HEK293 (cell line): ENCODE data around the gene SH3GLB1.

ENCODE experiments used
- CTCF ChIA-PET: fragments of 350-600 bp; formaldehyde crosslinking; extraction: SDS; loops from one replicate; lab custom pipeline; 2021; ENCODE audit warnings: antibody characterized with exemption; lab: Yijun Ruan, JAX
- POLR2A ChIA-PET: fragments of 300-600 bp; formaldehyde crosslinking; extraction: SDS; loops from one replicate; lab custom pipeline; 2020; ENCODE audit warnings: antibody characterized with exemption, inconsistent platforms; lab: Yijun Ruan, JAX
- H3K27ac ChIP-seq: fragments of 200-500 bp; sonication (Bioruptor generic); 2 replicates; pipeline ENCODE4 v1.5.1; 2014; ENCODE audit warnings: low read depth, low read length, control low read depth, inconsistent platforms; ENCODE audit errors: extremely low read depth
- H3K36me3 ChIP-seq, 2 experiments: fragments of 200-500 bp in 1 of 2; sonication (Bioruptor generic) in 1 of 2; 1 replicate in 1 of 2; 2 replicates in 1 of 2; pipeline ENCODE4 v1.5.1; 2014 to 2017; ENCODE audit warnings: inconsistent platforms in 2 of 2, low read length in 2 of 2; ENCODE audit not compliant: control insufficient read depth in 2 of 2, insufficient read depth in 1 of 2
- H3K4me1 ChIP-seq: fragments of 200-500 bp; sonication (Bioruptor generic); 2 replicates; pipeline ENCODE4 v1.5.1; 2014; ENCODE audit warnings: mild to moderate bottlenecking, low read length, inconsistent platforms; ENCODE audit not compliant: control insufficient read depth, insufficient read depth
- H3K4me3 ChIP-seq: 2 replicates; pipeline ENCODE4 v1.5.1; 2011; ENCODE audit warnings: low read depth, mild to moderate bottlenecking, control low read depth, low read length, moderate library complexity
- H3K9me3 ChIP-seq: fragments of 200-500 bp; sonication (Bioruptor generic); 2 replicates; pipeline ENCODE4 v1.5.1; 2014; ENCODE audit warnings: low read depth, low read length, inconsistent platforms; ENCODE audit not compliant: control insufficient read depth, insufficient read depth
- ATF2 ChIP-seq: fragments of 450-650 bp; formaldehyde crosslinking; IDR thresholded peaks from 2 replicates; pipeline ENCODE4 v1.5.1; 2016; ENCODE audit warnings: missing biosample characterization, missing genetic modification characterization, low read depth
- BCL11B ChIP-seq: fragments of 450-650 bp; formaldehyde crosslinking; IDR thresholded peaks from 2 replicates; pipeline ENCODE4 v1.5.1; 2016; ENCODE audit warnings: low read depth, missing biosample characterization, missing genetic modification characterization
- ELK4 ChIP-seq: IDR thresholded peaks from 2 replicates; pipeline ENCODE4 v1.6.1; 2011; ENCODE audit warnings: mild to moderate bottlenecking, low read depth, low read length, borderline replicate concordance
- GLI4 ChIP-seq: fragments of 450-650 bp; formaldehyde crosslinking; IDR thresholded peaks from 2 replicates; pipeline ENCODE4 v1.5.1; 2016; ENCODE audit warnings: missing biosample characterization, missing genetic modification characterization
- PRDM6 ChIP-seq: fragments of 450-650 bp; formaldehyde crosslinking; IDR thresholded peaks from 2 replicates; pipeline ENCODE4 v1.5.1; 2017; ENCODE audit warnings: missing biosample characterization, missing genetic modification characterization
- SP2 ChIP-seq: fragments of 450-650 bp; formaldehyde crosslinking; IDR thresholded peaks from 2 replicates; pipeline ENCODE4 v1.5.1; 2016; ENCODE audit warnings: missing biosample characterization, missing genetic modification characterization
- YY2 ChIP-seq: fragments of 450-650 bp; formaldehyde crosslinking; IDR thresholded peaks from 2 replicates; pipeline ENCODE4 v1.5.1; 2016; ENCODE audit warnings: missing biosample characterization, missing genetic modification characterization
- ZBTB44 ChIP-seq: fragments of 450-650 bp; IDR thresholded peaks from 2 replicates; pipeline ENCODE4 v1.5.1; 2018; ENCODE audit warnings: missing biosample characterization, mild to moderate bottlenecking, missing genetic modification characterization
- ZNF121 ChIP-seq: fragments of 450-650 bp; formaldehyde crosslinking; IDR thresholded peaks from 2 replicates; pipeline ENCODE4 v1.5.1; 2016; ENCODE audit warnings: missing biosample characterization, missing genetic modification characterization
- ZNF146 ChIP-seq: fragments of 450-650 bp; formaldehyde crosslinking; IDR thresholded peaks from 2 replicates; pipeline ENCODE4 v1.5.1; 2016; ENCODE audit warnings: missing biosample characterization, missing genetic modification characterization
- ZNF266 ChIP-seq: fragments of 450-650 bp; formaldehyde crosslinking; IDR thresholded peaks from 2 replicates; pipeline ENCODE4 v1.5.1; 2016; ENCODE audit warnings: missing biosample characterization, missing genetic modification characterization, low read depth
- ZNF280D ChIP-seq: fragments of 450-650 bp; formaldehyde crosslinking; IDR thresholded peaks from 2 replicates; pipeline ENCODE4 v1.5.1; 2016; ENCODE audit warnings: missing biosample characterization, missing genetic modification characterization
- ZNF292 ChIP-seq: fragments of 450-650 bp; formaldehyde crosslinking; IDR thresholded peaks from 2 replicates; pipeline ENCODE4 v1.5.1; 2016; ENCODE audit warnings: low read depth, missing biosample characterization, missing genetic modification characterization, borderline replicate concordance
- ZNF416 ChIP-seq: fragments of 450-650 bp; formaldehyde crosslinking; IDR thresholded peaks from 2 replicates; pipeline ENCODE4 v1.5.1; 2016; ENCODE audit warnings: missing biosample characterization, missing genetic modification characterization
- ZNF449 ChIP-seq: fragments of 450-650 bp; formaldehyde crosslinking; IDR thresholded peaks from 2 replicates; pipeline ENCODE4 v1.5.1; 2017; ENCODE audit warnings: missing biosample characterization, mild to moderate bottlenecking, missing genetic modification characterization, moderate library complexity
- ZNF529 ChIP-seq: fragments of 450-650 bp; formaldehyde crosslinking; IDR thresholded peaks from 2 replicates; pipeline ENCODE4 v1.5.1; 2017; ENCODE audit warnings: missing genetic modification characterization, missing biosample characterization; ENCODE audit not compliant: insufficient replicate concordance
- ZNF560 ChIP-seq: fragments of 450-650 bp; formaldehyde crosslinking; IDR thresholded peaks from 2 replicates; pipeline ENCODE4 v1.5.1; 2017; ENCODE audit warnings: missing biosample characterization, missing genetic modification characterization, borderline replicate concordance
- ZNF707 ChIP-seq: fragments of 450-650 bp; formaldehyde crosslinking; IDR thresholded peaks from 2 replicates; pipeline ENCODE4 v1.5.1; 2016; ENCODE audit warnings: missing biosample characterization, missing genetic modification characterization
- ZNF776 ChIP-seq: fragments of 450-650 bp; formaldehyde crosslinking; IDR thresholded peaks from 2 replicates; pipeline ENCODE4 v1.5.0; 2017; ENCODE audit warnings: missing biosample characterization, missing genetic modification characterization, borderline replicate concordance
- ZNF830 ChIP-seq: fragments of 450-650 bp; IDR thresholded peaks from 2 replicates; pipeline ENCODE4 v1.5.0; 2018; ENCODE audit warnings: missing biosample characterization, missing genetic modification characterization, low read depth, mild to moderate bottlenecking, moderate library complexity
- ZNF843 ChIP-seq: fragments of 450-650 bp; formaldehyde crosslinking; IDR thresholded peaks from 2 replicates; pipeline ENCODE4 v1.5.1; 2016; ENCODE audit warnings: missing biosample characterization, missing genetic modification characterization
- ZSCAN5A ChIP-seq: fragments of 450-650 bp; formaldehyde crosslinking; IDR thresholded peaks from 2 replicates; pipeline ENCODE4 v1.5.1; 2016; ENCODE audit warnings: missing biosample characterization, missing genetic modification characterization

Gene SH3GLB1

GRCh38 chr1:86695400-86695799 is 9.0 kb upstream of the SH3GLB1 start (continued):
- TF ChIP-seq ZNF843 (tag by site-specific recombination) (no peak), ZNF280D (no peak), ZNF560 (tag by site-specific recombination) (no peak), PRDM6 (tag by site-specific recombination) (no peak), ZNF707 (tag by site-specific recombination) (no peak), BCL11B (no peak)

GRCh38 chr1:86696522-86696921 is 7.9 kb upstream of the SH3GLB1 start:
- Histone ChIP-seq H3K36me3 (no peaks in the 10 kb centered on the region), H3K4me1 (peaks cover 5% of the 10 kb centered on the region; the same call in 1 of the 2 replicates), H3K27ac (no peak overlapping the region), H3K9me3 (no peaks in the 10 kb centered on the region), H3K4me3 (no peak overlapping the region)
- ChIA-PET CTCF (interaction anchor here (0.6 to 1.7 kb wide), 6 partner anchors 37 to 342 kb away, joined by 3 to 4 read pairs (median 3); no protein-coding TSS in a partner anchor), POLR2A (no interaction called here)
- TF ChIP-seq ZNF776 (no peak), ATF2 (peak; percentile 64)

GRCh38 chr1:86699186-86699585 is 5.2 kb upstream of the SH3GLB1 start:
- Histone ChIP-seq H3K27ac (no peak overlapping the region), H3K4me1 (peaks cover 5% of the 10 kb centered on the region; the same call in 1 of the 2 replicates), H3K36me3 (no peaks in the 10 kb centered on the region), H3K4me3 (no peak overlapping the region), H3K9me3 (no peaks in the 10 kb centered on the region)
- CTCF ChIA-PET, result no interaction called here
- POLR2A ChIA-PET, result no interaction called here
- TF ChIP-seq YY2 (tag by site-specific recombination) (no peak), ZNF121 (no peak), ZBTB44 (tag by site-specific recombination) (no peak), GLI4 (tag by site-specific recombination) (no peak), ZNF146 (tag by site-specific recombination) (no peak), ZNF416 (no peak), ZNF266 (no peak), ZNF292 (tag by site-specific recombination) (no peak), SP2 (tag by site-specific recombination) (no peak), ZNF830 (tag by site-specific recombination) (no peak), ELK4 (no peak), ZNF449 (tag by site-specific recombination) (no peak), ZSCAN5A (tag by site-specific recombination) (no peak), ZNF529 (tag by site-specific recombination) (no peak)
